Adipocyte (in vitro differentiated cells): ENCODE data around the gene GCGR.

Source experiments
- DNase-seq: peaks from one replicate; pipeline ENCODE4 v3.0.0-alpha.2; 2015; ENCODE audit warnings: low read depth
- H3K27me3 ChIP-seq: replicated peaks from 2 replicates; pipeline ENCODE4 v1.7.0; 2013; ENCODE audit warnings: mild to moderate bottlenecking, low read length, moderate library complexity; ENCODE audit not compliant: control insufficient read depth, insufficient read depth
- H3K36me3 ChIP-seq: 2 replicates; pipeline ENCODE4 v1.7.0; 2013; ENCODE audit warnings: low read length, mild to moderate bottlenecking, moderate library complexity; ENCODE audit not compliant: control insufficient read depth, insufficient read depth, severe bottlenecking
- H3K4me1 ChIP-seq: 2 replicates; pipeline ENCODE4 v1.7.0; 2013; ENCODE audit warnings: mild to moderate bottlenecking, low read length, moderate library complexity; ENCODE audit not compliant: control insufficient read depth, insufficient read depth
- H3K4me3 ChIP-seq: 2 replicates; pipeline ENCODE4 v1.7.0; 2013; ENCODE audit warnings: mild to moderate bottlenecking, low read length, moderate library complexity
- H3K9ac ChIP-seq: 2 replicates; pipeline ENCODE4 v1.7.0; 2013; ENCODE audit warnings: mild to moderate bottlenecking, low read length, moderate library complexity
- H3K9me3 ChIP-seq: 2 replicates; pipeline ENCODE4 v1.7.0; 2013; ENCODE audit warnings: mild to moderate bottlenecking, low read length, moderate library complexity; ENCODE audit not compliant: control insufficient read depth

GCGR gene

GRCh38 chr17:81803728-81804558, at the start of gene GCGR:
GCGR (plus strand) TSS chr17:81804150; CDS start chr17:81809019, 4,869 bp downstream.
- no peak within 1 kb of the TSS for H3K9ac ChIP-seq
- no peaks in the 10 kb centered on the region for H3K36me3 ChIP-seq
- H3K4me1 ChIP-seq, result no peaks in the 10 kb centered on the region
- no peak within 1 kb of the TSS for H3K4me3 ChIP-seq
- peaks cover 43% of the 10 kb centered on the region for H3K27me3 ChIP-seq
- DNase-seq, result no peak
- peaks cover 8% of the 10 kb centered on the region for H3K9me3 ChIP-seq

- DNase-seq, result no peak
- Histone ChIP-seq H3K9me3 (no peaks in the 10 kb centered on the region), H3K36me3 (no peaks in the 10 kb centered on the region), H3K4me3 (no peak overlapping the region), H3K27me3 (peaks cover 17% of the 10 kb centered on the region), H3K4me1 (no peaks in the 10 kb centered on the region), H3K9ac (no peak overlapping the region)
These were observed 11.0 kb upstream of the GCGR start for GRCh38 chr17:81792675-81793615.

DNA sequence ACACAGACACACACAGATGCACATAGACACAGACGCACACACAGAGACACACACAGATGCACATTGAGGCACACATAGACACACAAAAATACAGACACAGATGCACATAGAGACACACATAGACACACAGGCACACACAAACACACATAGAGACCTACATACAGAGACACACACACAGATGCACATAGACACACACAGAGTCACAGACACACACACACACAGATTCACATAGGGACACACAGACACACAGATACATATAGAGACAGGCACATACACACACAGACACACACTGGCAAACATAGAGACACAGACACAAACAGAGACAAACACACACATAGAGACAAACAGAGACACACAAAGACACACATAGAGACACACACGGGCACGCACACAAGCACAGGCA, 9.9 kb upstream of the GCGR start:
- Histone ChIP-seq H3K4me1 (no peaks in the 10 kb centered on the region), H3K9me3 (no peaks in the 10 kb centered on the region), H3K4me3 (no peak overlapping the region), H3K27me3 (peaks cover 17% of the 10 kb centered on the region), H3K36me3 (no peaks in the 10 kb centered on the region), H3K9ac (no peak overlapping the region)
- DNase-seq, result no peak

DNA sequence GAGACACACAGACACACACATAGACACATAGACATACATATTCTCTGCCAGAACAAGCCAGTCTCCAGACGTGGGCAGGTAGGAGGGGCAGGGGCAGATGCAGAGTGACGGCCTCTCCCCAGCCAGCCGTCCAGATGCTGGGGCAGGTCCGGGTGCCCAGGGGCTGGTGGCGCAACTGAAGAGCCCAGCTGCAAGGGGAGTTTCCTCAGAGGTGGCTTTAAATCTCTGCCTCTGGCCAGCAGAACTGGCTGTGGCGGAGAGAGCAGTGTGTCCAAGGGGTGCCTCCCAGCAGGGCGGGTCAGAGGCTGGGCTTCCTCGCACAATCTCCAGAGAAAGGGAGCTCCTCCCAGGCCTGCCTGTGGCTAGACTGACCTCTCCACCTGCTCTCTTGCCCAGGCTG, 9.4 kb upstream of the GCGR start:
- peaks cover 17% of the 10 kb centered on the region for H3K27me3 ChIP-seq
- H3K4me3 ChIP-seq, result no peak overlapping the region
- no peak for DNase-seq
- no peak overlapping the region for H3K9ac ChIP-seq
- H3K4me1 ChIP-seq, result no peaks in the 10 kb centered on the region
- no peaks in the 10 kb centered on the region for H3K36me3 ChIP-seq
- H3K9me3 ChIP-seq, result no peaks in the 10 kb centered on the region

- H3K27me3 ChIP-seq, result peaks cover 36% of the 10 kb centered on the region
- H3K36me3 ChIP-seq, result no peaks in the 10 kb centered on the region
- peaks cover 6% of the 10 kb centered on the region for H3K9me3 ChIP-seq
- H3K4me1 ChIP-seq, result no peaks in the 10 kb centered on the region
- no peak overlapping the region for H3K9ac ChIP-seq
- no peak for DNase-seq
- no peak overlapping the region for H3K4me3 ChIP-seq
These were observed 2.6 kb upstream of the GCGR start for GRCh38 chr17:81801327-81801726.

DNA sequence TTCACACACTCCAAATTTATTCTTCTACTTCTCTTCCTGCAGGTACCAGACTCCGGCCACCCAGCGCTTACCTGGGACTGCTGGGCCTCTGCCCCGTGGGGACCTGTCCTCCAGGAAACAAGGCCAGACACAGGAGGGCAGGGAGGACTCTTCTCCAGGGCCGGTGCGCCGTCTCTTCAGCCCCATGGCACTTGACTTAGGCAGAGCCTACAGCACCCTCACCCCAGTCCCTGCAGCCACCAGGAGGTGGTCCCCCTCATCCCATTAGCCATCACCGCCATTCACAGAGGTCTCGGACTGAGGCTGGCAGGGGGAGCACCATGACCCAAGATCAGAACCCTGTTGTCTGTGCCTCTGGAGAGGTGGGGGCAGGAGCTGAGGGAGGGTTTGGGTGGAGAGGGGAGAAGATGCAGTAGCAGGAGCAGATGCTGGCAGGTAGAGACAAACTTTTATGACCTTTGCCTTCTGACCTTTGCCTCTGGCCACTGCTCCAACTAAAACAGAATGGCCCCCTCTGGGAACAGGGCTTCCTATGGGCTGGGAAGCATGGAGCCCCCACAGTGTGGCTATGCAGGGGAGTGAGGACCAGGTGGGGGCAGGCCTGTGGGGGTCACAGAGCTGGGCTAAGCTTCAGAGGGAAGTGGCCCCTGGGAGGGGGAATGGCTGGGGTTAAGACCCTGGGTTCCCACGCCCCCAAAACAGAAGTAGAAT, 1.7 kb upstream of the GCGR start:
- peaks cover 41% of the 10 kb centered on the region for H3K27me3 ChIP-seq
- H3K4me1 ChIP-seq, result no peaks in the 10 kb centered on the region
- H3K4me3 ChIP-seq, result no peak overlapping the region
- H3K9ac ChIP-seq, result no peak overlapping the region
- no peak for DNase-seq
- H3K9me3 ChIP-seq, result peaks cover 6% of the 10 kb centered on the region
- no peaks in the 10 kb centered on the region for H3K36me3 ChIP-seq

GRCh38 chr17:81802856-81803643, 900 bp upstream of the GCGR start:
- Histone ChIP-seq H3K9me3 (peaks cover 6% of the 10 kb centered on the region), H3K4me1 (no peaks in the 10 kb centered on the region), H3K9ac (no peak overlapping the region), H3K36me3 (no peaks in the 10 kb centered on the region), H3K4me3 (no peak overlapping the region), H3K27me3 (peaks cover 42% of the 10 kb centered on the region)
- DNase-seq, result no peak

DNA sequence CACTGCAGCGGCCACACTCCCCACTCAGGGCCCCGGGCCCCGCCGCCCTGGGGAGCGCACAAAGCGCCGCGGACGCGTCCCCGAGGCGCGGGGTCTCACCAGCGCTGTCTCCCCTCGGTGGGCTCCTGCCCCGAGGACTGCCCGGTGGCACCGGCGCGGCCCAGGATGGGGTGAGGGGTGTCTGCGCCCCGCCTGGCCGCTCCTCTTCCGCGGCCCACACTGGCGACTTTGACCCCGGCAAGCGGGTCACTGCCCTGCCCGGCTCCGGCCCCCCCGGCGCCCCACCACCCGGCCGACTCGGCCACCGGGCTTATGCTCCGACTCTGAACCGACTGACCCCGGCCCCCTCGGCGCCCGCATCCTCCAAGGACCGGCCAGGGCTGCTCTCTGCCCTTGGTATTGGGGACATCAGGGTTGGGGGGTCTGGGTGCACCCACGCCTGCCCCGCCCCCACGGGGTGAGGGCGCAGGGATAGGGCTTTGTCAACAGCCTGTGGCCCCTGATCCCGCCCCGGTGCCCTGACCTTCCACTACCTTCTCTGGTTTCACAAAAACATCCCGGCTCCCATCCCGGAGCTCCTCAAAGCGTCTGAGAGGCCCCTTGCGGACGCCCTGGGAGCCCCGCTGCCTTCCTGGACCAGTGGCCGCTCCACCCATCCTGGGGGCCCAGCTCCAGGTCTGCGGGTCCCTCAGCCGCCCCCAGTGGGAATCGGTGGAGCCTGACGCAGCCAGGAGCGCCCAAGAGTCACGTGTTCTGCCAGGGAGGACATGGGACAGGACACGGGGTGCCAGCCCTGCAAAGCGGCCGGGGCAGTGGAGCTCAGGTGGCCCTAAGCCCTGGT, 829 bp downstream of the GCGR start:
- peaks cover 49% of the 10 kb centered on the region for H3K27me3 ChIP-seq
- DNase-seq, result no peak
- no peak overlapping the region for H3K4me3 ChIP-seq
- H3K4me1 ChIP-seq, result no peaks in the 10 kb centered on the region
- H3K9me3 ChIP-seq, result peaks cover 7% of the 10 kb centered on the region
- no peaks in the 10 kb centered on the region for H3K36me3 ChIP-seq
- H3K9ac ChIP-seq, result no peak overlapping the region

DNA sequence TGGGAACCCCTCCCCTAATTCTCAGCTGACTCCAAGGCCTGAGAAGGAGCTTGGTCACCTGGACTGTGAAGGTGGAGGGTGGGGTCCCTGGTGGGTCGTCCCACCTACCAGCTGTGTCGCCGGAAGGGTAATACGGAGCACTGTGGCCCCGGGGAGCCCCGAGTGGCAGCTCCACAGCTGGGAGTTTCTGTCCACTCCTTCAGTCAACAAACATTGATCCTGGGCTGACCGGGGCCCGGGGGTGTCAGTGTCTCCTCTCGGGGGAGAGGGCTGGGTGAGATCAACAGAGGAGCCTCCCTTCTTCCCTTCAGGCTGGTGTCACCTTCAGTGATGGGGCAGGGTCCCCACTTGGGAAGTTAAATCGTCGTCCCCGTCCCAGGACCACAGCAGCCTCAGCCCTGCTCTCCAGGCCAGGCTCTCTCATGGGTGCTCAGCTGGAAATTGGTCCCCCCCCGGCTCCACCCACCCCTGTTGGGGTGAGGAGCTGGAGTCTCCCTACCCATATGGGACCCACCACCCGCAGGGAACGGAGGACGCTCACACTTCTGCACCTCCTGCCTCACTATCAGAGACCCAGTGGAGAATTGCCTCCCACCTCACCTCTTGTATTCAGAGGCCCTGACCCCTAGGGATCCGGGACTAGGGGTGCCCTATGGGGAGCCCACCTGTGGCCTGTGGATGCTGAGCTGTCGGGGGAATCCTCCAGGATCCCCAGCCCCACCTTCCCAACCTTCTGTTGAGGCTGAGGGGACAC, 1.9 kb downstream of the GCGR start:
- Histone ChIP-seq H3K36me3 (no peaks in the 10 kb centered on the region), H3K4me3 (no peak overlapping the region), H3K9ac (no peak overlapping the region), H3K9me3 (peaks cover 3% of the 10 kb centered on the region), H3K27me3 (peaks cover 51% of the 10 kb centered on the region), H3K4me1 (no peaks in the 10 kb centered on the region)
- DNase-seq, result no peak
